ENCODE measurements around the gene MYO5C.

Gene MYO5C

GRCh38 chr15:52243697-52244555, 51.7 kb downstream of the MYO5C start:
- 84% methylated on average over 18 of the region's 20 CpGs for WGBS
- no peak overlapping the region for H3K14ac ChIP-seq (ENCODE audit: low read length in 2 of 2)
- H2AK5ac ChIP-seq (ENCODE audit: low read length, severe bottlenecking) = no peak overlapping the region

DNA sequence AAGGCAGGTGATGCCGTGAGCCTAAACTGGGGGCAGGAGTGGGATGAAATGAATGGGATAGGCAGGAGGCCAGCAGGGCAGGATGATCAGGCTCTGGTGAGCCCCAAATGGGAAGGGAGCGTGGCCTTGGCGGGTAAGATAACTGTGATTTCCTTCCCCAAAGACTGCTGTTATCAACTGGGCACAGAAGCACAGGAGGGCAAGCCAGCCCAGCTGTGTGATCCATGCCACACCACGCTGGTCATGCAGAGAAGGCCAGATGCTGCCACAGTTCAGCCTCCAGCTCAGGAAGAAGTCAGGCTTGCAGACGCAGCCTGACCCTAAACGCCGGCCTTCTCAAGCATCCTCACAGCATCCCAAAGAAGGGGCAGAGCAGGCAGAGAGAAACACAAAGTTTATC, 52.3 kb downstream of the MYO5C start:
- no peak overlapping the region for H3K23ac ChIP-seq (ENCODE audit: low read length in 2 of 2)
- no peak overlapping the region for H2BK120ac ChIP-seq (ENCODE audit: low read depth, low read length)
- no peak overlapping the region for H3K27ac ChIP-seq (ENCODE audit: low read length, poor library complexity, severe bottlenecking)
- no peak overlapping the region for H2AFZ ChIP-seq (ENCODE audit: low read depth, low read length)
- peak overlapping the region; percentile 39 for H4K8ac ChIP-seq (ENCODE audit: low read length)
- peaks cover 0 to 10% of the 10 kb centered on the region in 2 experiments for H3K36me3 ChIP-seq (ENCODE audit: control insufficient read depth in 1 of 2, insufficient read depth in 2 of 2, low read depth in 1 of 2, low read length in 2 of 2)
- H3K14ac ChIP-seq (ENCODE audit: low read length in 2 of 2) = peak overlapping the region in 1 of 2 experiments; percentile 58
- no peak overlapping the region for H3K4me2 ChIP-seq (ENCODE audit: low read length, poor library complexity, severe bottlenecking)
- 90% methylated on average over 7 of the region's 7 CpGs for WGBS
- no peak for DNase-seq
- H2BK12ac ChIP-seq (ENCODE audit: low read length in 2 of 2) = peak overlapping the region in 1 of 2 experiments; percentile 37
- no peak overlapping the region for H2BK5ac ChIP-seq (ENCODE audit: low read depth, low read length, poor library complexity, severe bottlenecking)
- H3K4me3 ChIP-seq (ENCODE audit: insufficient read depth in 1 of 2, low read depth in 1 of 2, low read length in 2 of 2) = no peak overlapping the region
- H2AK5ac ChIP-seq (ENCODE audit: low read length, severe bottlenecking) = no peak overlapping the region
- H3K79me1 ChIP-seq (replicated peaks; ENCODE audit: low read length, poor library complexity, severe bottlenecking) = no peaks in the 10 kb centered on the region
- no peak overlapping the region for H3K9ac ChIP-seq (ENCODE audit: low read length)
- H2BK15ac ChIP-seq (ENCODE audit: low read depth, poor library complexity, severe bottlenecking) = no peak overlapping the region
- H3K4ac ChIP-seq (ENCODE audit: low read depth in 1 of 2, low read length in 2 of 2) = no peak overlapping the region
- no peaks in the 10 kb centered on the region for H3K27me3 ChIP-seq (ENCODE audit: control insufficient read depth in 1 of 2, insufficient read depth in 1 of 2, low read length in 2 of 2)
- no peak overlapping the region for H3K18ac ChIP-seq (ENCODE audit: low read depth in 1 of 2, low read length in 2 of 2)
- H3K9me3 ChIP-seq (ENCODE audit: control insufficient read depth, low read length) = no peaks in the 10 kb centered on the region
- peaks cover 4% of the 10 kb centered on the region for H3K4me1 ChIP-seq (ENCODE audit: control insufficient read depth, insufficient read depth, low read depth, low read length)
- peak overlapping the region; percentile 71 for H4K91ac ChIP-seq (ENCODE audit: low read length)

More at GRCh38 chr15:52243697-52244555, 51.7 kb downstream of the MYO5C start:
- Histone ChIP-seq H4K8ac (ENCODE audit: low read length) (no peak overlapping the region), H2AFZ (ENCODE audit: low read depth, low read length) (no peak overlapping the region), H3K9me3 (ENCODE audit: control insufficient read depth, low read length) (no peaks in the 10 kb centered on the region), H3K4me3 (ENCODE audit: insufficient read depth in 1 of 2, low read depth in 1 of 2, low read length in 2 of 2) (no peak overlapping the region), H3K27ac (ENCODE audit: low read length, poor library complexity, severe bottlenecking) (no peak overlapping the region), H3K27me3 (ENCODE audit: control insufficient read depth in 1 of 2, insufficient read depth in 1 of 2, low read length in 2 of 2) (no peaks in the 10 kb centered on the region), H2BK15ac (ENCODE audit: low read depth, poor library complexity, severe bottlenecking) (no peak overlapping the region), H3K79me1 (replicated peaks; ENCODE audit: low read length, poor library complexity, severe bottlenecking) (no peaks in the 10 kb centered on the region), H2BK5ac (ENCODE audit: low read depth, low read length, poor library complexity, severe bottlenecking) (no peak overlapping the region), H3K4ac (ENCODE audit: low read depth in 1 of 2, low read length in 2 of 2) (no peak overlapping the region), H3K9ac (ENCODE audit: low read length) (no peak overlapping the region), H3K36me3 (ENCODE audit: control insufficient read depth in 1 of 2, insufficient read depth in 2 of 2, low read depth in 1 of 2, low read length in 2 of 2) (peaks cover 0 to 10% of the 10 kb centered on the region in 2 experiments), H3K18ac (ENCODE audit: low read depth in 1 of 2, low read length in 2 of 2) (no peak overlapping the region), H2BK12ac (ENCODE audit: low read length in 2 of 2) (no peak overlapping the region), H2BK120ac (ENCODE audit: low read depth, low read length) (no peak overlapping the region), H3K4me2 (ENCODE audit: low read length, poor library complexity, severe bottlenecking) (no peak overlapping the region), H3K23ac (ENCODE audit: low read length in 2 of 2) (no peak overlapping the region), H4K91ac (ENCODE audit: low read length) (no peak overlapping the region), H3K4me1 (ENCODE audit: control insufficient read depth, insufficient read depth, low read depth, low read length) (peaks cover 4% of the 10 kb centered on the region)
- no peak for DNase-seq

- Histone ChIP-seq H3K79me1 (replicated peaks; ENCODE audit: low read length, poor library complexity, severe bottlenecking) (no peaks in the 10 kb centered on the region), H2AFZ (ENCODE audit: low read depth, low read length) (no peak overlapping the region), H2BK5ac (ENCODE audit: low read depth, low read length, poor library complexity, severe bottlenecking) (no peak overlapping the region), H2BK12ac (ENCODE audit: low read length in 2 of 2) (no peak overlapping the region), H2AK5ac (ENCODE audit: low read length, severe bottlenecking) (no peak overlapping the region), H3K4me1 (ENCODE audit: control insufficient read depth, insufficient read depth, low read depth, low read length) (peaks cover 1% of the 10 kb centered on the region), H3K9ac (ENCODE audit: low read length) (no peak overlapping the region), H3K23ac (ENCODE audit: low read length in 2 of 2) (no peak overlapping the region), H3K4me2 (ENCODE audit: low read length, poor library complexity, severe bottlenecking) (no peak overlapping the region), H3K36me3 (ENCODE audit: control insufficient read depth in 1 of 2, insufficient read depth in 2 of 2, low read depth in 1 of 2, low read length in 2 of 2) (peaks cover 0 to 10% of the 10 kb centered on the region in 2 experiments), H3K9me3 (ENCODE audit: control insufficient read depth, low read length) (no peaks in the 10 kb centered on the region), H3K27me3 (ENCODE audit: control insufficient read depth in 1 of 2, insufficient read depth in 1 of 2, low read length in 2 of 2) (no peaks in the 10 kb centered on the region), H2BK120ac (ENCODE audit: low read depth, low read length) (no peak overlapping the region), H4K91ac (ENCODE audit: low read length) (no peak overlapping the region), H3K14ac (ENCODE audit: low read length in 2 of 2) (no peak overlapping the region), H3K4me3 (ENCODE audit: insufficient read depth in 1 of 2, low read depth in 1 of 2, low read length in 2 of 2) (no peak overlapping the region), H2BK15ac (ENCODE audit: low read depth, poor library complexity, severe bottlenecking) (no peak overlapping the region), H4K8ac (ENCODE audit: low read length) (no peak overlapping the region), H3K27ac (ENCODE audit: low read length, poor library complexity, severe bottlenecking) (no peak overlapping the region), H3K18ac (ENCODE audit: low read depth in 1 of 2, low read length in 2 of 2) (no peak overlapping the region), H3K4ac (ENCODE audit: low read depth in 1 of 2, low read length in 2 of 2) (no peak overlapping the region)
- DNase-seq = no peak
- WGBS = 73% methylated on average over 4 of the region's 4 CpGs
Observed at GRCh38 chr15:52241489-52241888, 54.1 kb downstream of the MYO5C start.

- no peak overlapping the region for H3K9ac ChIP-seq (ENCODE audit: low read length)
- no peak overlapping the region for H3K4ac ChIP-seq (ENCODE audit: low read depth in 1 of 2, low read length in 2 of 2)
- WGBS = 77% methylated on average over 2 of the region's 3 CpGs
- H3K23ac ChIP-seq (ENCODE audit: low read length in 2 of 2) = no peak overlapping the region
- H3K14ac ChIP-seq (ENCODE audit: low read length in 2 of 2) = no peak overlapping the region
- no peak overlapping the region for H4K8ac ChIP-seq (ENCODE audit: low read length)
- no peak overlapping the region for H3K4me2 ChIP-seq (ENCODE audit: low read length, poor library complexity, severe bottlenecking)
- no peak overlapping the region for H2AK5ac ChIP-seq (ENCODE audit: low read length, severe bottlenecking)
- H4K91ac ChIP-seq (ENCODE audit: low read length) = no peak overlapping the region
- H2BK5ac ChIP-seq (ENCODE audit: low read depth, low read length, poor library complexity, severe bottlenecking) = no peak overlapping the region
- H3K27ac ChIP-seq (ENCODE audit: low read length, poor library complexity, severe bottlenecking) = no peak overlapping the region
- no peak overlapping the region for H3K4me3 ChIP-seq (ENCODE audit: insufficient read depth in 1 of 2, low read depth in 1 of 2, low read length in 2 of 2)
- H3K4me1 ChIP-seq (ENCODE audit: control insufficient read depth, insufficient read depth, low read depth, low read length) = peaks cover 6% of the 10 kb centered on the region
- no peak for DNase-seq
- no peaks in the 10 kb centered on the region for H3K79me1 ChIP-seq (replicated peaks; ENCODE audit: low read length, poor library complexity, severe bottlenecking)
- no peaks in the 10 kb centered on the region for H3K9me3 ChIP-seq (ENCODE audit: control insufficient read depth, low read length)
- peaks cover 0 to 5% of the 10 kb centered on the region in 2 experiments for H3K36me3 ChIP-seq (ENCODE audit: control insufficient read depth in 1 of 2, insufficient read depth in 2 of 2, low read depth in 1 of 2, low read length in 2 of 2)
- no peak overlapping the region for H2AFZ ChIP-seq (ENCODE audit: low read depth, low read length)
- no peak overlapping the region for H2BK120ac ChIP-seq (ENCODE audit: low read depth, low read length)
- H2BK12ac ChIP-seq (ENCODE audit: low read length in 2 of 2) = no peak overlapping the region
- no peak overlapping the region for H2BK15ac ChIP-seq (ENCODE audit: low read depth, poor library complexity, severe bottlenecking)
- no peak overlapping the region for H3K18ac ChIP-seq (ENCODE audit: low read depth in 1 of 2, low read length in 2 of 2)
- no peaks in the 10 kb centered on the region for H3K27me3 ChIP-seq (ENCODE audit: control insufficient read depth in 1 of 2, insufficient read depth in 1 of 2, low read length in 2 of 2)
Observed at GRCh38 chr15:52240166-52240565, 55.4 kb downstream of the MYO5C start.

All from mesenchymal stem cell (in vitro differentiated cells and primary cell).